Uterus (tissue), 2 donors: ENCODE results near the gene QKI.

ENCODE experiments used
- POLR2A ChIP-seq, 2 donors: fragments of 450-650 bp; IDR thresholded peaks; one replicate each; pipeline ENCODE4 v1.6.1; 2016; ENCODE audit warnings: antibody characterized with exemption in 2 of 2, mild to moderate bottlenecking in 1 of 2, moderate library complexity in 1 of 2
- TF ChIP-seq, protein P1 (sequence below), 4 experiments: fragments of 200-600 bp in 2 of 4; fragments of 450-650 bp in 2 of 4; sonication (generic) in 2 of 4; IDR thresholded peaks; one replicate each; pipeline ENCODE4 v1.5.1; 2016 to 2019; ENCODE audit warnings: antibody characterized with exemption in 4 of 4, mild to moderate bottlenecking in 2 of 4, moderate library complexity in 1 of 4

GRCh38 chr6:163414946-163415619 is 565 bp downstream of the QKI start:
- TF ChIP-seq, protein P1, sequence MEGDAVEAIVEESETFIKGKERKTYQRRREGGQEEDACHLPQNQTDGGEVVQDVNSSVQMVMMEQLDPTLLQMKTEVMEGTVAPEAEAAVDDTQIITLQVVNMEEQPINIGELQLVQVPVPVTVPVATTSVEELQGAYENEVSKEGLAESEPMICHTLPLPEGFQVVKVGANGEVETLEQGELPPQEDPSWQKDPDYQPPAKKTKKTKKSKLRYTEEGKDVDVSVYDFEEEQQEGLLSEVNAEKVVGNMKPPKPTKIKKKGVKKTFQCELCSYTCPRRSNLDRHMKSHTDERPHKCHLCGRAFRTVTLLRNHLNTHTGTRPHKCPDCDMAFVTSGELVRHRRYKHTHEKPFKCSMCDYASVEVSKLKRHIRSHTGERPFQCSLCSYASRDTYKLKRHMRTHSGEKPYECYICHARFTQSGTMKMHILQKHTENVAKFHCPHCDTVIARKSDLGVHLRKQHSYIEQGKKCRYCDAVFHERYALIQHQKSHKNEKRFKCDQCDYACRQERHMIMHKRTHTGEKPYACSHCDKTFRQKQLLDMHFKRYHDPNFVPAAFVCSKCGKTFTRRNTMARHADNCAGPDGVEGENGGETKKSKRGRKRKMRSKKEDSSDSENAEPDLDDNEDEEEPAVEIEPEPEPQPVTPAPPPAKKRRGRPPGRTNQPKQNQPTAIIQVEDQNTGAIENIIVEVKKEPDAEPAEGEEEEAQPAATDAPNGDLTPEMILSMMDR (IDR thresholded peaks at IDR 0.05): no peak
- TF ChIP-seq POLR2A (IDR thresholded peaks at IDR 0.05): no peak
